Measurements from ENCODE around the gene GPR142. TPM values are rescaled to one million over a fixed set of nuclear protein-coding genes. Genes with fewer than 3 reads are reported as not detected.

GPR142 gene
- total RNA-seq, 1 experiment from 2014 or later, result not detected

DNA sequence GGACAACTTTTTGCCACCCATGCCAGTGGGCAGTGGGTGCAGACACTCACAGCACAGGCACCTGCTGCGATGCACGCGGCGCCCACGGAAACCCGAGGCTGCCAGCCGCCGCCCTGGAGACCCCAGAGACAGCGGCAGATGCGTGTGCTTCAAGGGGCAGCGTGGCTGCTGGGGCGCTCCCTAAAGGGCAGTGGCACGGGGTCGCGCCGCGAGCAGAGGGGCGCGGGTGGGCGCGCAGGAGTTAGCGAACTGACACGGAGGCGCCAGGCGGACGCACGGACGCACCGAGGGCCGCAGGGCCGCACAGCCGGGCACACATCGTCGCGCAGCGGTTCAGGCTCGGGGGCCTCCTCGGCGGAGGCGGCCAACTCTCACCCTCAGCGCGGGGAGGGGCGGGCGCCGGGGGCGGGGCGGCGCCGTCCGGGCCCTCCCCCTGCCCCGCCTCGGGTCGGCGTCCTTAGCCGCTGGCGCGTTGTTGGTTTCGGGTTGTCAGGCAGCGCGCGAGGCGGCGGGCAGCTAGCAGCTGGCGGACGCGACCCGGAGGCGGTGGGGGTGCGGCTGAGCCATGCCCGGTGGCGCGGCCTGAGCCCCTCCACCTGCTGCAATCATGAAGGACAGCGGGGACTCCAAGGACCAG, 41.4 kb upstream of the GPR142 start, which contains the start of gene KIF19 (continued):
- peak; percentile 47; the same call in 1 of the 2 replicates for TF ChIP-seq SP1 (CRISPR knock-in tag; conservative IDR thresholded peaks at IDR 0.05)
- TF ChIP-seq, protein P1, sequence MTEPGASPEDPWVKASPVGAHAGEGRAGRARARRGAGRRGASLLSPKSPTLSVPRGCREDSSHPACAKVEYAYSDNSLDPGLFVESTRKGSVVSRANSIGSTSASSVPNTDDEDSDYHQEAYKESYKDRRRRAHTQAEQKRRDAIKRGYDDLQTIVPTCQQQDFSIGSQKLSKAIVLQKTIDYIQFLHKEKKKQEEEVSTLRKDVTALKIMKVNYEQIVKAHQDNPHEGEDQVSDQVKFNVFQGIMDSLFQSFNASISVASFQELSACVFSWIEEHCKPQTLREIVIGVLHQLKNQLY (CRISPR knock-in tag; IDR thresholded peaks at IDR 0.05), result 0 out of 2 replicates have a peak, but pooled peaks have one; percentile 21

DNA sequence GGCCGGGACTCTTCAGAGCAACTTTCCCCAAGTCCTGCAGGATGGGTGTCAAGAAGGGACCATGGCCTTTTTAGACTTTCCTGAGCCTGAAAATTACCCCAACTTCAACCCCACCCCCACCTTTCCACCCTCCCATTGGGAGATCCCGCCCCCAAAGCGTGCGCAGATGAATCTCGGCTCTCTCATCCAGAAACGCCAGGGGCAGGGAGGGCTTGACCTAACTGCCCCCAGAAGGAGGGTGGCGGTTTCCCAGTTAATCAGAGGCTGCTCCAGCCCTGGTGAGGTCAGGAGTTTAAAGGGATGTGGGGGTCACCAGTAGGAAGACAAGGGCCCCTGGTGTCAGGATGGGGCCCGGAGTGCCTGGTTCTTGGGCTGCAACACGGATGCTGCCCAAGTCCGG, 40.8 kb upstream of the GPR142 start:
- no peak for DNase-seq (ENCODE audit: low spot score)
- Mint-ChIP-seq H3K9me3 (no peaks in the 10 kb centered on the region), H3K27me3 (ENCODE audit: low read depth) (peaks cover 49% of the 10 kb centered on the region), H3K36me3 (no peaks in the 10 kb centered on the region), H3K4me3 (peak overlapping the region; percentile 58), H3K27ac (no peak overlapping the region), H3K4me1 (peaks cover 18% of the 10 kb centered on the region)
- peak; percentile 11 for ATAC-seq
- ChIA-PET CTCF (interaction anchor here (1.0 kb wide), 1 partner anchor 25 kb away, joined by 3 read pairs; no protein-coding TSS in a partner anchor), POLR2A (no interaction called here)
- TF ChIP-seq, protein P2, sequence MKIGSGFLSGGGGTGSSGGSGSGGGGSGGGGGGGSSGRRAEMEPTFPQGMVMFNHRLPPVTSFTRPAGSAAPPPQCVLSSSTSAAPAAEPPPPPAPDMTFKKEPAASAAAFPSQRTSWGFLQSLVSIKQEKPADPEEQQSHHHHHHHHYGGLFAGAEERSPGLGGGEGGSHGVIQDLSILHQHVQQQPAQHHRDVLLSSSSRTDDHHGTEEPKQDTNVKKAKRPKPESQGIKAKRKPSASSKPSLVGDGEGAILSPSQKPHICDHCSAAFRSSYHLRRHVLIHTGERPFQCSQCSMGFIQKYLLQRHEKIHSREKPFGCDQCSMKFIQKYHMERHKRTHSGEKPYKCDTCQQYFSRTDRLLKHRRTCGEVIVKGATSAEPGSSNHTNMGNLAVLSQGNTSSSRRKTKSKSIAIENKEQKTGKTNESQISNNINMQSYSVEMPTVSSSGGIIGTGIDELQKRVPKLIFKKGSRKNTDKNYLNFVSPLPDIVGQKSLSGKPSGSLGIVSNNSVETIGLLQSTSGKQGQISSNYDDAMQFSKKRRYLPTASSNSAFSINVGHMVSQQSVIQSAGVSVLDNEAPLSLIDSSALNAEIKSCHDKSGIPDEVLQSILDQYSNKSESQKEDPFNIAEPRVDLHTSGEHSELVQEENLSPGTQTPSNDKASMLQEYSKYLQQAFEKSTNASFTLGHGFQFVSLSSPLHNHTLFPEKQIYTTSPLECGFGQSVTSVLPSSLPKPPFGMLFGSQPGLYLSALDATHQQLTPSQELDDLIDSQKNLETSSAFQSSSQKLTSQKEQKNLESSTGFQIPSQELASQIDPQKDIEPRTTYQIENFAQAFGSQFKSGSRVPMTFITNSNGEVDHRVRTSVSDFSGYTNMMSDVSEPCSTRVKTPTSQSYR (CRISPR knock-in tag; IDR thresholded peaks at IDR 0.05), result no peak
- TF ChIP-seq OVOL2 (CRISPR knock-in tag; IDR thresholded peaks at IDR 0.05; ENCODE audit: borderline replicate concordance), result no peak
- TF ChIP-seq, protein P3, sequence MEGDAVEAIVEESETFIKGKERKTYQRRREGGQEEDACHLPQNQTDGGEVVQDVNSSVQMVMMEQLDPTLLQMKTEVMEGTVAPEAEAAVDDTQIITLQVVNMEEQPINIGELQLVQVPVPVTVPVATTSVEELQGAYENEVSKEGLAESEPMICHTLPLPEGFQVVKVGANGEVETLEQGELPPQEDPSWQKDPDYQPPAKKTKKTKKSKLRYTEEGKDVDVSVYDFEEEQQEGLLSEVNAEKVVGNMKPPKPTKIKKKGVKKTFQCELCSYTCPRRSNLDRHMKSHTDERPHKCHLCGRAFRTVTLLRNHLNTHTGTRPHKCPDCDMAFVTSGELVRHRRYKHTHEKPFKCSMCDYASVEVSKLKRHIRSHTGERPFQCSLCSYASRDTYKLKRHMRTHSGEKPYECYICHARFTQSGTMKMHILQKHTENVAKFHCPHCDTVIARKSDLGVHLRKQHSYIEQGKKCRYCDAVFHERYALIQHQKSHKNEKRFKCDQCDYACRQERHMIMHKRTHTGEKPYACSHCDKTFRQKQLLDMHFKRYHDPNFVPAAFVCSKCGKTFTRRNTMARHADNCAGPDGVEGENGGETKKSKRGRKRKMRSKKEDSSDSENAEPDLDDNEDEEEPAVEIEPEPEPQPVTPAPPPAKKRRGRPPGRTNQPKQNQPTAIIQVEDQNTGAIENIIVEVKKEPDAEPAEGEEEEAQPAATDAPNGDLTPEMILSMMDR (IDR thresholded peaks at IDR 0.05), result no peak
- TF ChIP-seq SMAD4 (CRISPR knock-in tag; IDR thresholded peaks at IDR 0.05), result no peak
- no peak for TF ChIP-seq GABPB1 (CRISPR knock-in tag; IDR thresholded peaks at IDR 0.05)
- TF ChIP-seq JAZF1 (CRISPR knock-in tag; IDR thresholded peaks at IDR 0.05), result no peak
- no peak for TF ChIP-seq CBFB (CRISPR knock-in tag; IDR thresholded peaks at IDR 0.05; ENCODE audit: low read depth)

DNA sequence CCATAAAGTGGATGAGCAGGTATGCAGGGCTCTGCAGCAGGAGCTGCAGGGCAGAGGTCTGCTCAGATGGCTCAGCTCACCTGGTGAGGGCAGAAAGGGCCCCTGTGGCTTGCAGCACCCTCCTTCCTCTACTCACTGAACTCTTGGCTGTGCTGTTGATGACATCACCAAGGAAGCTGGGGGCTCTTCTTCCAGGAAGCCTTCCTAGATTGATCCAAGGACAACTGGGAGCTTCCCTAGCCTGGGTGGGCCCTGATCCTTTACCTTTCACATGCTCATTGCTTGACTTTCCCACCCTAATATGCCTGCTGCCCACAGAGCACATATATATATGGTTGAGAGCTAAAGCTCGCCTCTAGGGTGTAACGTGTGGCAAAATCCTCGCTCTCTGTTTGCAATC, 38.8 kb upstream of the GPR142 start:
- no peak for DNase-seq (ENCODE audit: low spot score)
- H3K27ac Mint-ChIP-seq, result peak overlapping the region; percentile 32; the same call in 1 of the 2 replicates
- H3K36me3 Mint-ChIP-seq, result no peaks in the 10 kb centered on the region
- no peak for ATAC-seq
- peaks cover 27% of the 10 kb centered on the region for H3K4me1 Mint-ChIP-seq
- CTCF ChIA-PET, result interaction anchor here (1.5 to 2.9 kb wide), 2 partner anchors 23 to 40 kb away, joined by 5 to 12 read pairs; no protein-coding TSS in a partner anchor
- no peak overlapping the region for H3K4me3 Mint-ChIP-seq
- H3K27me3 Mint-ChIP-seq (ENCODE audit: low read depth), result peaks cover 39% of the 10 kb centered on the region
- H3K9me3 Mint-ChIP-seq, result no peaks in the 10 kb centered on the region
- POLR2A ChIA-PET, result no interaction called here
- TF ChIP-seq, protein P4, sequence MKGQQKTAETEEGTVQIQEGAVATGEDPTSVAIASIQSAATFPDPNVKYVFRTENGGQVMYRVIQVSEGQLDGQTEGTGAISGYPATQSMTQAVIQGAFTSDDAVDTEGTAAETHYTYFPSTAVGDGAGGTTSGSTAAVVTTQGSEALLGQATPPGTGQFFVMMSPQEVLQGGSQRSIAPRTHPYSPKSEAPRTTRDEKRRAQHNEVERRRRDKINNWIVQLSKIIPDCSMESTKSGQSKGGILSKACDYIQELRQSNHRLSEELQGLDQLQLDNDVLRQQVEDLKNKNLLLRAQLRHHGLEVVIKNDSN (CRISPR knock-in tag; IDR thresholded peaks at IDR 0.05), result no peak
- TF ChIP-seq, protein P5, sequence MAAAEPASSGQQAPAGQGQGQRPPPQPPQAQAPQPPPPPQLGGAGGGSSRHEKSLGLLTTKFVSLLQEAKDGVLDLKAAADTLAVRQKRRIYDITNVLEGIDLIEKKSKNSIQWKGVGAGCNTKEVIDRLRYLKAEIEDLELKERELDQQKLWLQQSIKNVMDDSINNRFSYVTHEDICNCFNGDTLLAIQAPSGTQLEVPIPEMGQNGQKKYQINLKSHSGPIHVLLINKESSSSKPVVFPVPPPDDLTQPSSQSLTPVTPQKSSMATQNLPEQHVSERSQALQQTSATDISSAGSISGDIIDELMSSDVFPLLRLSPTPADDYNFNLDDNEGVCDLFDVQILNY (CRISPR knock-in tag; IDR thresholded peaks at IDR 0.05), result no peak
- TF ChIP-seq SMAD4 (CRISPR knock-in tag; IDR thresholded peaks at IDR 0.05) (no peak), ZBTB21 (CRISPR knock-in tag; IDR thresholded peaks at IDR 0.05; ENCODE audit: borderline replicate concordance) (no peak), GRHL2 (CRISPR knock-in tag; IDR thresholded peaks at IDR 0.05; ENCODE audit: insufficient replicate concordance, severe bottlenecking) (no peak), TEAD4 (CRISPR knock-in tag; IDR thresholded peaks at IDR 0.05) (no peak), OVOL2 (CRISPR knock-in tag; IDR thresholded peaks at IDR 0.05; ENCODE audit: borderline replicate concordance) (no peak), NR2C2 (CRISPR knock-in tag; IDR thresholded peaks at IDR 0.05) (no peak), SOX15 (CRISPR knock-in tag; IDR thresholded peaks at IDR 0.05) (no peak), FOXP1 (CRISPR knock-in tag; IDR thresholded peaks at IDR 0.05; ENCODE audit: borderline replicate concordance) (no peak)
- TF ChIP-seq, protein P6, sequence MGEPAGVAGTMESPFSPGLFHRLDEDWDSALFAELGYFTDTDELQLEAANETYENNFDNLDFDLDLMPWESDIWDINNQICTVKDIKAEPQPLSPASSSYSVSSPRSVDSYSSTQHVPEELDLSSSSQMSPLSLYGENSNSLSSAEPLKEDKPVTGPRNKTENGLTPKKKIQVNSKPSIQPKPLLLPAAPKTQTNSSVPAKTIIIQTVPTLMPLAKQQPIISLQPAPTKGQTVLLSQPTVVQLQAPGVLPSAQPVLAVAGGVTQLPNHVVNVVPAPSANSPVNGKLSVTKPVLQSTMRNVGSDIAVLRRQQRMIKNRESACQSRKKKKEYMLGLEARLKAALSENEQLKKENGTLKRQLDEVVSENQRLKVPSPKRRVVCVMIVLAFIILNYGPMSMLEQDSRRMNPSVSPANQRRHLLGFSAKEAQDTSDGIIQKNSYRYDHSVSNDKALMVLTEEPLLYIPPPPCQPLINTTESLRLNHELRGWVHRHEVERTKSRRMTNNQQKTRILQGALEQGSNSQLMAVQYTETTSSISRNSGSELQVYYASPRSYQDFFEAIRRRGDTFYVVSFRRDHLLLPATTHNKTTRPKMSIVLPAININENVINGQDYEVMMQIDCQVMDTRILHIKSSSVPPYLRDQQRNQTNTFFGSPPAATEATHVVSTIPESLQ (CRISPR knock-in tag; IDR thresholded peaks at IDR 0.05), result no peak
- TF ChIP-seq, protein P1 (CRISPR knock-in tag; IDR thresholded peaks at IDR 0.05), result no peak
- TF ChIP-seq, protein P7, sequence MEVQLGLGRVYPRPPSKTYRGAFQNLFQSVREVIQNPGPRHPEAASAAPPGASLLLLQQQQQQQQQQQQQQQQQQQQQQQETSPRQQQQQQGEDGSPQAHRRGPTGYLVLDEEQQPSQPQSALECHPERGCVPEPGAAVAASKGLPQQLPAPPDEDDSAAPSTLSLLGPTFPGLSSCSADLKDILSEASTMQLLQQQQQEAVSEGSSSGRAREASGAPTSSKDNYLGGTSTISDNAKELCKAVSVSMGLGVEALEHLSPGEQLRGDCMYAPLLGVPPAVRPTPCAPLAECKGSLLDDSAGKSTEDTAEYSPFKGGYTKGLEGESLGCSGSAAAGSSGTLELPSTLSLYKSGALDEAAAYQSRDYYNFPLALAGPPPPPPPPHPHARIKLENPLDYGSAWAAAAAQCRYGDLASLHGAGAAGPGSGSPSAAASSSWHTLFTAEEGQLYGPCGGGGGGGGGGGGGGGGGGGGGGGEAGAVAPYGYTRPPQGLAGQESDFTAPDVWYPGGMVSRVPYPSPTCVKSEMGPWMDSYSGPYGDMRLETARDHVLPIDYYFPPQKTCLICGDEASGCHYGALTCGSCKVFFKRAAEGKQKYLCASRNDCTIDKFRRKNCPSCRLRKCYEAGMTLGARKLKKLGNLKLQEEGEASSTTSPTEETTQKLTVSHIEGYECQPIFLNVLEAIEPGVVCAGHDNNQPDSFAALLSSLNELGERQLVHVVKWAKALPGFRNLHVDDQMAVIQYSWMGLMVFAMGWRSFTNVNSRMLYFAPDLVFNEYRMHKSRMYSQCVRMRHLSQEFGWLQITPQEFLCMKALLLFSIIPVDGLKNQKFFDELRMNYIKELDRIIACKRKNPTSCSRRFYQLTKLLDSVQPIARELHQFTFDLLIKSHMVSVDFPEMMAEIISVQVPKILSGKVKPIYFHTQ (CRISPR knock-in tag; IDR thresholded peaks at IDR 0.05), result no peak
